ENCODE results near the gene APBA2. TPM values are rescaled to one million over a fixed set of nuclear protein-coding genes. Genes with fewer than 3 reads are reported as not detected.
"Not testable (repeated sequence)": the region's sequence is repeated elsewhere in the genome, so short reads cannot be mapped to it uniquely, and the experiment has no call there.

Gene APBA2
- total RNA-seq, 1 experiment from 2014 or later, result 11.2 TPM

- no peak for TF ChIP-seq PRDM15 (CRISPR knock-in tag; IDR thresholded peaks at IDR 0.05)
These were observed 274.1 kb downstream of the APBA2 start (continued) for GRCh38 chr15:29159771-29160455.

- peaks cover 41% of the 10 kb centered on the region for H3K36me3 Mint-ChIP-seq
- TF ChIP-seq ZSCAN18 (CRISPR knock-in tag; IDR thresholded peaks at IDR 0.05) (no peak), MXD4 (CRISPR knock-in tag; IDR thresholded peaks at IDR 0.05; ENCODE audit: borderline replicate concordance) (no peak), ATF2 (CRISPR knock-in tag; IDR thresholded peaks at IDR 0.05; ENCODE audit: borderline replicate concordance, low read depth) (no peak), ATF1 (CRISPR knock-in tag; IDR thresholded peaks at IDR 0.05) (no peak), ZNF416 (CRISPR knock-in tag; IDR thresholded peaks at IDR 0.05) (no peak), SP1 (CRISPR knock-in tag; conservative IDR thresholded peaks at IDR 0.05) (no peak), ATF6 (CRISPR knock-in tag; IDR thresholded peaks at IDR 0.05) (no peak), RORB (CRISPR knock-in tag; IDR thresholded peaks at IDR 0.05) (no peak), TEAD1 (CRISPR knock-in tag; IDR thresholded peaks at IDR 0.05) (no peak), E2F5 (CRISPR knock-in tag; IDR thresholded peaks at IDR 0.05) (no peak), PRRX2 (CRISPR knock-in tag; IDR thresholded peaks at IDR 0.05) (no peak), ZNF232 (CRISPR knock-in tag; IDR thresholded peaks at IDR 0.05) (no peak), FOXJ3 (CRISPR knock-in tag; IDR thresholded peaks at IDR 0.05; ENCODE audit: borderline replicate concordance) (no peak), CTCF (IDR thresholded peaks at IDR 0.05) (no peak), ATF3 (CRISPR knock-in tag; conservative IDR thresholded peaks at IDR 0.05) (no peak)
- POLR2A ChIA-PET, result no interaction called here
- ATAC-seq (no peak), DNase-seq (ENCODE audit: low spot score) (no peak)
- H3K9me3 Mint-ChIP-seq, result peaks cover 51% of the 10 kb centered on the region
- H3K27me3 Mint-ChIP-seq (ENCODE audit: low read depth), result no peaks in the 10 kb centered on the region; the same call in 1 of the 2 replicates
- CTCF ChIA-PET, result interaction anchor here (3.5 kb wide), 1 partner anchor 22 kb away, joined by 14 read pairs; no protein-coding TSS in a partner anchor
- peaks cover 16% of the 10 kb centered on the region for H3K4me1 Mint-ChIP-seq
- no peak overlapping the region for H3K27ac Mint-ChIP-seq
- H3K4me3 Mint-ChIP-seq, result no peak overlapping the region
These were observed 276.6 kb downstream of the APBA2 start for GRCh38 chr15:29162411-29162810.

GRCh38 chr15:29167122-29167521 is 281.3 kb downstream of the APBA2 start:
- ATAC-seq; H3K27ac Mint-ChIP-seq; H3K27me3 Mint-ChIP-seq (ENCODE audit: low read depth); POLR2A ChIA-PET; CTCF ChIA-PET; DNase-seq (ENCODE audit: low spot score); H3K4me3 Mint-ChIP-seq: not testable (repeated sequence)
- Mint-ChIP-seq H3K4me1 (peaks cover 12% of the 10 kb centered on the region), H3K9me3 (peaks cover 32% of the 10 kb centered on the region), H3K36me3 (peaks cover 10% of the 10 kb centered on the region)
